Measurements from ENCODE around the gene FBRSL1. TPM values are rescaled to one million over a fixed set of nuclear protein-coding genes. Genes with fewer than 3 reads are reported as not detected.

Gene FBRSL1
- total RNA-seq, 3 donors from 2014 or later (not counting 1 experiment from before 2014, with no cell fraction given) = 67.5 to 78.0 (median 76.2) TPM

GRCh38 chr12:132556801-132557200 lies 66.8 kb downstream of the FBRSL1 start:
- H3K9me3 ChIP-seq (ENCODE audit: control insufficient read depth, insufficient read depth, low read length) = no peaks in the 10 kb centered on the region
- H3K27me3 ChIP-seq (ENCODE audit: control insufficient read depth, insufficient read depth, low read length) = peaks cover 7% of the 10 kb centered on the region
- no peak overlapping the region for H3K4me3 Mint-ChIP-seq
- ATAC-seq = no peak
- no peaks in the 10 kb centered on the region for H3K36me3 Mint-ChIP-seq
- H3K27me3 Mint-ChIP-seq (ENCODE audit: low read depth in 2 of 2) = peaks cover 0 to 7% of the 10 kb centered on the region in 2 donors
- no peak overlapping the region for H3K27ac Mint-ChIP-seq
- H3K9me3 Mint-ChIP-seq = no peaks in the 10 kb centered on the region
- H3K4me1 Mint-ChIP-seq = peaks cover 4 to 31% of the 10 kb centered on the region in 2 donors
- no peak overlapping the region for H3K4me3 ChIP-seq (ENCODE audit: low read length)
- no peak overlapping the region for H3K27ac ChIP-seq (ENCODE audit: low read length)
- no peak for DNase-seq
- peaks cover 2% of the 10 kb centered on the region for H3K36me3 ChIP-seq (ENCODE audit: control insufficient read depth, insufficient read depth, low read length)
- 78% methylated on average over 17 of the region's 17 CpGs for WGBS (ENCODE audit: insufficient coverage)
- peaks cover 36% of the 10 kb centered on the region for H3K4me1 ChIP-seq (ENCODE audit: control insufficient read depth, insufficient read depth, low read length)
- intact Hi-C loops (cut with micrococcal nuclease) = no loop called here
- TF ChIP-seq, protein P1, sequence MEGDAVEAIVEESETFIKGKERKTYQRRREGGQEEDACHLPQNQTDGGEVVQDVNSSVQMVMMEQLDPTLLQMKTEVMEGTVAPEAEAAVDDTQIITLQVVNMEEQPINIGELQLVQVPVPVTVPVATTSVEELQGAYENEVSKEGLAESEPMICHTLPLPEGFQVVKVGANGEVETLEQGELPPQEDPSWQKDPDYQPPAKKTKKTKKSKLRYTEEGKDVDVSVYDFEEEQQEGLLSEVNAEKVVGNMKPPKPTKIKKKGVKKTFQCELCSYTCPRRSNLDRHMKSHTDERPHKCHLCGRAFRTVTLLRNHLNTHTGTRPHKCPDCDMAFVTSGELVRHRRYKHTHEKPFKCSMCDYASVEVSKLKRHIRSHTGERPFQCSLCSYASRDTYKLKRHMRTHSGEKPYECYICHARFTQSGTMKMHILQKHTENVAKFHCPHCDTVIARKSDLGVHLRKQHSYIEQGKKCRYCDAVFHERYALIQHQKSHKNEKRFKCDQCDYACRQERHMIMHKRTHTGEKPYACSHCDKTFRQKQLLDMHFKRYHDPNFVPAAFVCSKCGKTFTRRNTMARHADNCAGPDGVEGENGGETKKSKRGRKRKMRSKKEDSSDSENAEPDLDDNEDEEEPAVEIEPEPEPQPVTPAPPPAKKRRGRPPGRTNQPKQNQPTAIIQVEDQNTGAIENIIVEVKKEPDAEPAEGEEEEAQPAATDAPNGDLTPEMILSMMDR (IDR thresholded peaks at IDR 0.05) = no peak

GRCh38 chr12:132557291-132558015 lies 67.5 kb downstream of the FBRSL1 start:
- Histone ChIP-seq H3K4me3 (ENCODE audit: low read length) (no peak overlapping the region), H3K27me3 (ENCODE audit: control insufficient read depth, insufficient read depth, low read length) (peaks cover 7% of the 10 kb centered on the region), H3K36me3 (ENCODE audit: control insufficient read depth, insufficient read depth, low read length) (peaks cover 2% of the 10 kb centered on the region), H3K4me1 (ENCODE audit: control insufficient read depth, insufficient read depth, low read length) (peaks cover 36% of the 10 kb centered on the region), H3K27ac (ENCODE audit: low read length) (no peak overlapping the region), H3K9me3 (ENCODE audit: control insufficient read depth, insufficient read depth, low read length) (no peaks in the 10 kb centered on the region)
- no peak for ATAC-seq
- TF ChIP-seq, protein P1 (IDR thresholded peaks at IDR 0.05) = no peak
- WGBS (ENCODE audit: insufficient coverage) = 93% methylated on average over 19 of the region's 19 CpGs
- intact Hi-C loops (cut with micrococcal nuclease) = no loop called here
- Mint-ChIP-seq H3K36me3 (no peaks in the 10 kb centered on the region), H3K9me3 (no peaks in the 10 kb centered on the region), H3K27ac (no peak overlapping the region), H3K27me3 (ENCODE audit: low read depth in 2 of 2) (peaks cover 0 to 7% of the 10 kb centered on the region in 2 donors), H3K4me3 (peak overlapping the region; percentile 49), H3K4me1 (peaks cover 4 to 28% of the 10 kb centered on the region in 2 donors)
- DNase-seq = no peak

DNA sequence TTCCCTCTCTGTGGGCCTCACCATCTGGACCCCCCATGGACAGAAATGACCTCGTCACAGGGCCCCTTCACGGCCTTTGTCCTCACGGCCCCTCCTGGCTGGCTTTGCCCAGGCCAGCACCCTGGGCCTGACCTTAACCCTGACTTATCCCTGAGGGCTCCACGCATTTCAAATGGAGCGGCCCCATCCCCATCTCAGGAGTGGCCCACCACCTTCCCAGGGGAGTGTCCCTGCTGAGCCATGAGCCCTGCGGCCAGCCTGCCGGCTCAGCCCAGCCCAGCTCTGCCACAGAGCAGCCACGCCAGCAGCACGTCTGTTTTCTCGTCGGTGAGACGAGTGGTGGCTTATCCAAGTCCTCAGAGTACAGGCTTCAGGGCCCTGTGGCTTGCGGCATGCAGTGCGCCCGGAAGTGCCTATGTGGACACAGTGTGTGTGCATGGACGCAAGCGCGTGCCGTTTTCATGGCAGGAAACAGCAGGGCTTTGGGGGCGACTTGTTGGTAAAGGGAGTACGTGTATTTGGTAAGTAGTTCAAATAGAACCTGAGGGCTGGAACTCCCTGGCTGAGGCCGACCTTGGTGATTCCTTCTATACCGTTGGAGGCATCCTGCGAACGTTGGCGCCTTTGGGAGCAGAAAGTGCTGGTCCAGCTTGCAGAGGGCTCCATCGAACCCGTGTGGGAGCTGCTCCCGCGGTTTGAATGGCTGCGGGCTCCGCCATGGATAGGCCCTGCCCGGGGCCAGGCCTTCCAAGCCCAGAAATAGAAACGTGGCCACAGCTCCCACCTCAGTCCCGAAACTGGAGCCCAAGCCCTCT lies 68.3 kb downstream of the FBRSL1 start:
- no peaks in the 10 kb centered on the region for H3K36me3 Mint-ChIP-seq
- WGBS (ENCODE audit: insufficient coverage) = 66% methylated on average over 35 of the region's 35 CpGs
- Histone ChIP-seq H3K27me3 (ENCODE audit: control insufficient read depth, insufficient read depth, low read length) (peaks cover 7% of the 10 kb centered on the region), H3K4me1 (ENCODE audit: control insufficient read depth, insufficient read depth, low read length) (peaks cover 36% of the 10 kb centered on the region), H3K27ac (ENCODE audit: low read length) (no peak overlapping the region), H3K9me3 (ENCODE audit: control insufficient read depth, insufficient read depth, low read length) (no peaks in the 10 kb centered on the region), H3K36me3 (ENCODE audit: control insufficient read depth, insufficient read depth, low read length) (peaks cover 1% of the 10 kb centered on the region), H3K4me3 (ENCODE audit: low read length) (no peak overlapping the region)
- H3K27me3 Mint-ChIP-seq (ENCODE audit: low read depth in 2 of 2) = peaks cover 0 to 7% of the 10 kb centered on the region in 2 donors
- no peaks in the 10 kb centered on the region for H3K9me3 Mint-ChIP-seq
- peak in 1 of 2 donors; percentile 32 for DNase-seq
- peak overlapping the region; percentile 31 for H3K4me3 Mint-ChIP-seq
- TF ChIP-seq, protein P1 (IDR thresholded peaks at IDR 0.05) = no peak
- ATAC-seq = peak in 1 of 3 donors; percentile 25
- no peak overlapping the region for H3K27ac Mint-ChIP-seq
- H3K4me1 Mint-ChIP-seq = peaks cover 4 to 26% of the 10 kb centered on the region in 2 donors
- intact Hi-C loops (cut with micrococcal nuclease) = no loop called here

Measured in natural killer cell (primary cell).